Tibial artery (tissue), 4 donors: ENCODE data around the gene KCNT1.
A peak's percentile ranks its signal among the peaks of the same experiment; 100 is the strongest.

ENCODE experiments used
- DNase-seq, 2 donors: peaks; one replicate each; pipeline ENCODE4 v3.0.0-alpha.2; 2019
- H3K27ac ChIP-seq, 2 donors: fragments of 200-600 bp; sonication (generic) in 1 of 2; 1 replicate in 1 of 2; 2 replicates in 1 of 2; pipeline ENCODE4 v1.5.1; 2018 to 2019; ENCODE audit warnings: mild to moderate bottlenecking in 1 of 2
- H3K27me3 ChIP-seq, 2 donors: fragments of 200-600 bp; sonication (generic) in 1 of 2; one replicate each; pipeline versions ENCODE4 v1.5.1 to v1.6.0; 2016 to 2019
- H3K36me3 ChIP-seq, 3 donors: fragments of 200-600 bp; sonication (generic) in 2 of 3; one replicate each; pipeline ENCODE4 v1.5.1; 2016 to 2019; ENCODE audit warnings: mild to moderate bottlenecking in 2 of 3
- H3K4me1 ChIP-seq, 4 donors: fragments of 200-600 bp; sonication (generic) in 2 of 4; 1 replicate in 3 of 4; 2 replicates in 1 of 4; pipeline ENCODE4 v1.5.1; 2016 to 2019
- H3K4me3 ChIP-seq, 2 donors: fragments of 200-600 bp; sonication (generic) in 1 of 2; 1 replicate in 1 of 2; 2 replicates in 1 of 2; pipeline ENCODE4 v1.5.1; 2018 to 2019; ENCODE audit warnings: mild to moderate bottlenecking in 2 of 2
- H3K9me3 ChIP-seq, 3 donors: fragments of 200-600 bp; sonication (generic) in 1 of 3; one replicate each; pipeline ENCODE4 v1.5.1; 2016 to 2019
- CTCF ChIP-seq, 2 experiments: fragments of 200-600 bp in 1 of 2; fragments of 450-650 bp in 1 of 2; IDR thresholded peaks; one replicate each; pipeline ENCODE4 v1.5.1; 2017 to 2019; ENCODE audit warnings: antibody characterized with exemption in 2 of 2, mild to moderate bottlenecking in 1 of 2, moderate library complexity in 1 of 2
- intact Hi-C: fragments of 100-400 bp; cut with DNase I; formaldehyde crosslinking; loops from one replicate; pipeline ENCODE4 v1.15.0; 2023; ENCODE audit warnings: low total_unique reads

The KCNT1 gene

GRCh38 chr9:135823036-135823435 is 121.1 kb downstream of the KCNT1 start:
- H3K27ac ChIP-seq: no peak overlapping the region
- no peaks in the 10 kb centered on the region for H3K9me3 ChIP-seq
- TF ChIP-seq CTCF (IDR thresholded peaks at IDR 0.05): no peak
- peak in 1 of 2 donors; percentile 59 for DNase-seq
- peaks cover 57 to 94% (median 78%) of the 10 kb centered on the region in 3 donors for H3K36me3 ChIP-seq
- H3K4me1 ChIP-seq: no peaks in the 10 kb centered on the region
- no peak overlapping the region for H3K4me3 ChIP-seq
- no peaks in the 10 kb centered on the region for H3K27me3 ChIP-seq
- intact Hi-C loops: no loop called here

DNA sequence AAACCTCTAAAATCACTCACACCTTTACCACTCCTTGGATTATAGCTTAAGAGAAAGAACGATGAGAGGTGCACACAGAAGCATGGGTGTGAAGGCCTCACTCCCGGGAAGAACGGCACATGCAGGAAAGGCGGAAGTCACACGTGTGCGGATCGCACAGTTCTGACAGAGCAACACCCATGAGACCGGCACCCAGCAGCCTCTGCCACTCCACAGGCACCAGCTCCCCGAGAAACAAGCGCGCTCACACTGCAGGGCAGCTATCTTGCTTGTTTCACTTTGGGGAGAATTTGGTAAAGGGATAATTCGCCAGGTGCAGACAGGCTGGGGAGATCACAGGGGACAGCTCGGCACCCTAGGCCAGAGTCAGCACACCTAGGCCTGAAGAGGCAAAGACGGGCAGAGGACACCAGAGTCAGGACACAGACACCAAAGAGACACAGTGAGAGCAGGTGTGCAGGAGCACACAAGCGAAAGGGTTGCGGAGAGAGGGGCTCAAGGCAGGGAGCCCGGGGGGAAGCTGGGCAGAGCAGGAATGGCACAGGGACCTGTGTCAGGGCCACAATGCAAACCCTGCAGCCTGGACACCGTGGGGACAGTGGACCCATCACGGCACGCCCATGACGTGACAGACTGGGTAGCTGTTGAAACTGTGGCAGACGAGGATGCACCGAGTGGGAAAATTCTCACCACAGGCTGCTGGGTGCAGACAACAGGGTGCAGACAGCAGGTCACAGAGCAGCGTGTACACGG is 123.6 kb downstream of the KCNT1 start:
- no peak for TF ChIP-seq CTCF (IDR thresholded peaks at IDR 0.05)
- no peaks in the 10 kb centered on the region for H3K27me3 ChIP-seq
- no peak for DNase-seq
- H3K9me3 ChIP-seq: peaks cover 0 to 4% (median 4%) of the 10 kb centered on the region in 3 donors
- H3K36me3 ChIP-seq: peaks cover 45 to 78% (median 69%) of the 10 kb centered on the region in 3 donors
- intact Hi-C loops: no loop called here
- no peak overlapping the region for H3K27ac ChIP-seq
- H3K4me1 ChIP-seq: no peaks in the 10 kb centered on the region
- H3K4me3 ChIP-seq: no peak overlapping the region

- H3K36me3 ChIP-seq: peaks cover 39 to 72% (median 63%) of the 10 kb centered on the region in 3 donors
- H3K27ac ChIP-seq: no peak overlapping the region
- peaks cover 0 to 4% (median 4%) of the 10 kb centered on the region in 3 donors for H3K9me3 ChIP-seq
- no peak for DNase-seq
- H3K4me1 ChIP-seq: no peaks in the 10 kb centered on the region
- no peak overlapping the region for H3K4me3 ChIP-seq
- H3K27me3 ChIP-seq: no peaks in the 10 kb centered on the region
- intact Hi-C loops: no loop called here
- no peak for TF ChIP-seq CTCF (IDR thresholded peaks at IDR 0.05)
These were observed 124.2 kb downstream of the KCNT1 start for GRCh38 chr9:135826188-135826545.

DNA sequence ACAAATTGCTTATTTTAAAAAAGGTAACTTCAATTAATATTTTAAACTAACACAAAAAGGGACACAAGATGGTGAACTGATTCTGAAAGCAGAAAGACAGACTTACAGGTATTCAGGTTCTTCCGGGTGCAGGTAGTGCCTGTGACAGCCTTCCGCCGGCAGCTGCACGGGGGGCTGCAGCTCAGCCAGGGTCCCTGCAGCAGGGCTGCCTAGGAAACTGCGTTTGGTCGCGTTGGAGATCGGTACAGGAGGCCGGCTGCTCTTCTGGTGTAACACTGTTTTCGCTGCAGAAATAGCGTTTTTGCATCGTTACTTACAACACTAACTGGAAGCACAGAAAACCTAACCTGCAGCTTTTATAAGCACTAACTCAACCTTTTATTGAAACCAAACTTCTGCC is 125.3 kb downstream of the KCNT1 start:
- no peak overlapping the region for H3K27ac ChIP-seq
- no peak for DNase-seq
- no peak for TF ChIP-seq CTCF (IDR thresholded peaks at IDR 0.05)
- intact Hi-C loops: no loop called here
- peaks cover 0 to 4% (median 4%) of the 10 kb centered on the region in 3 donors for H3K9me3 ChIP-seq
- H3K36me3 ChIP-seq: peaks cover 28 to 61% (median 52%) of the 10 kb centered on the region in 3 donors
- H3K4me3 ChIP-seq: no peak overlapping the region
- H3K27me3 ChIP-seq: no peaks in the 10 kb centered on the region
- H3K4me1 ChIP-seq: no peaks in the 10 kb centered on the region

DNA sequence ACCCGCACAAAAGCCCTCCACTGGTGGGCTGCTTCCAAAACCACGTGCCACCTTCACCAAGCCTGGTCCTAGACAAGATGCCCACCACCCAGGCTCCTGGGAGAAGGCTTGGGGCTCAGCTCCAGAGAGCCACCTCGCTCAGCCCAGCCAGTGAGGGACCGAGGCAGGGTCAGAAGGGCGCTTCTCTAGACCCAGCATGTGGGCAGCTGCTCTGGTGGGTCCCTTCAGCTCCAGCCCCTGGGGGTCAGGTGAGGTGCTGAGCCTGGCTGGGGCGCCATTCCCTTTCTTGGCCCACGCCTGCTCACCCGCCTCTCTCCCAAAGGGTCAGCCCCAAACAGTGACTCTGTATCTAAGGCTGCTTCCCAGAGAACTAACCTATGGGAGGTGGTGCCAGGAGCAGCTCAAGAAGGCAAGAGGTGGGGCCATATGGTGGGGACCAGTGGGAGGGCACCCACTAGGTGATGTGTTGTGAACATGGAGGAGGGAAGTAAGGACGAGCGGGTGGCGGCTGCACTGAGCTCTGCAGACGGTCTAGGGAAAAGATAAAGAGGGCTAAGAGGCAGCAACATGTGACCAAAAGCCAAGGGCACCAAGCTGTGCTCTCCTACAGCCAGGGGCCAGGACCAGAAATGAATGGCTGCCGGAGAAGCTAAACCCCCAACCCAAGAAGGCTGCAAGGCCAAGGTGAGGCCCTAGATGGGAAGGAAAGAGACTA is 126.0 kb downstream of the KCNT1 start:
- H3K4me1 ChIP-seq: no peaks in the 10 kb centered on the region
- H3K27me3 ChIP-seq: no peaks in the 10 kb centered on the region
- no peak overlapping the region for H3K4me3 ChIP-seq
- TF ChIP-seq CTCF (IDR thresholded peaks at IDR 0.05): no peak
- DNase-seq: no peak
- intact Hi-C loops: no loop called here
- H3K9me3 ChIP-seq: peaks cover 0 to 4% (median 4%) of the 10 kb centered on the region in 3 donors
- no peak overlapping the region for H3K27ac ChIP-seq
- peaks cover 21 to 54% (median 45%) of the 10 kb centered on the region in 3 donors for H3K36me3 ChIP-seq
